Measurements from ENCODE around the gene CHRNE. TPM values are rescaled to one million over a fixed set of nuclear protein-coding genes. Genes with fewer than 3 reads are reported as not detected.

CHRNE gene
- total RNA-seq, 2 experiments from 2014 or later = 0.59 to 0.84 TPM

- H3K4me1 Mint-ChIP-seq = peaks cover 53% of the 10 kb centered on the region
- intact Hi-C loops (cut with DNase I, micrococcal nuclease) = loop anchor here (5.0 to 10.0 kb wide), 5 partner anchors 150 to 1695 kb away; partner anchors contain the start of genes ATP2A3 (in 1 of the 2), KIAA0753 (in 1 of the 2), PSMB6 (in 1 of the 2) and TXNDC17 (in 1 of the 2)
- H3K4me3 Mint-ChIP-seq = peak overlapping the region; percentile 99
These were observed 44.1 kb upstream of the CHRNE start for GRCh38 chr17:4947010-4947410.

GRCh38 chr17:4946312-4946976, 43.5 kb upstream of the CHRNE start:
- ChIA-PET POLR2A (interaction anchor here (9.2 kb wide), 1 partner anchor 21 kb away, joined by 80 read pairs; the partner anchor contains the start of gene SPAG7), CTCF (interaction anchor here (1.2 to 1.3 kb wide), 2 partner anchors 12 to 23 kb away, joined by 6 read pairs; no protein-coding TSS in a partner anchor)
- ATAC-seq = no peak
- Mint-ChIP-seq H3K4me1 (peaks cover 55% of the 10 kb centered on the region), H3K27me3 (no peaks in the 10 kb centered on the region), H3K27ac (peak overlapping the region; percentile 86), H3K4me3 (peak overlapping the region; percentile 99), H3K9me3 (ENCODE audit: low read depth) (no peaks in the 10 kb centered on the region), H3K36me3 (ENCODE audit: low read depth) (peaks cover 63% of the 10 kb centered on the region)
- DNase-seq = no peak
- intact Hi-C loops (cut with DNase I, micrococcal nuclease) = loop anchor here (5.0 to 10.0 kb wide), 5 partner anchors 149 to 1696 kb away; partner anchors contain the start of genes ATP2A3 (in 1 of the 2), KIAA0753 (in 1 of the 2), PSMB6 (in 1 of the 2) and TXNDC17 (in 1 of the 2)

More at GRCh38 chr17:4947010-4947410, 44.1 kb upstream of the CHRNE start:
- no peak for DNase-seq
- Mint-ChIP-seq H3K9me3 (ENCODE audit: low read depth) (no peaks in the 10 kb centered on the region), H3K27me3 (no peaks in the 10 kb centered on the region), H3K27ac (peak overlapping the region; percentile 86), H3K36me3 (ENCODE audit: low read depth) (peaks cover 57% of the 10 kb centered on the region)
- CTCF ChIA-PET = interaction anchor here (1.0 kb wide), 1 partner anchor 20 kb away, joined by 4 read pairs; the partner anchor contains the start of gene SPAG7
- POLR2A ChIA-PET = interaction anchor here (0.6 to 9.2 kb wide), 2 partner anchors 21 to 337 kb away, joined by 4 to 80 read pairs; partner anchors contain the start of gene SPAG7
- ATAC-seq = no peak

GRCh38 chr17:4945944-4946280, 43.0 kb upstream of the CHRNE start:
- H3K27me3 Mint-ChIP-seq = no peaks in the 10 kb centered on the region
- ATAC-seq = no peak
- peak overlapping the region; percentile 99 for H3K4me3 Mint-ChIP-seq
- H3K4me1 Mint-ChIP-seq = peaks cover 54% of the 10 kb centered on the region
- POLR2A ChIA-PET = interaction anchor here (9.2 kb wide), 1 partner anchor 22 kb away, joined by 80 read pairs; the partner anchor contains the start of gene SPAG7
- no peak for DNase-seq
- peak overlapping the region; percentile 86 for H3K27ac Mint-ChIP-seq
- CTCF ChIA-PET = interaction anchor here (1.2 to 1.3 kb wide), 2 partner anchors 12 to 24 kb away, joined by 6 read pairs; no protein-coding TSS in a partner anchor
- peaks cover 68% of the 10 kb centered on the region for H3K36me3 Mint-ChIP-seq (ENCODE audit: low read depth)
- intact Hi-C loops (cut with DNase I, micrococcal nuclease) = loop anchor here (1.0 to 10.0 kb wide), 6 partner anchors 23 to 1696 kb away; partner anchors contain the start of genes ATP2A3 (in 1 of the 2), KIAA0753 (in 1 of the 2), PSMB6 (in 1 of the 2) and TXNDC17 (in 1 of the 2)
- H3K9me3 Mint-ChIP-seq (ENCODE audit: low read depth) = no peaks in the 10 kb centered on the region

- ChIA-PET POLR2A (interaction anchor here (9.2 kb wide), 1 partner anchor 22 kb away, joined by 80 read pairs; the partner anchor contains the start of gene SPAG7), CTCF (interaction anchor here (1.2 to 1.3 kb wide), 2 partner anchors 13 to 24 kb away, joined by 6 read pairs; no protein-coding TSS in a partner anchor)
- intact Hi-C loops (cut with DNase I, micrococcal nuclease) = loop anchor here (1.0 to 10.0 kb wide), 6 partner anchors 24 to 1697 kb away; partner anchors contain the start of genes ATP2A3 (in 1 of the 2), KIAA0753 (in 1 of the 2), PSMB6 (in 1 of the 2) and TXNDC17 (in 1 of the 2)
- peak; percentile 47 for ATAC-seq
- peak overlapping the region; percentile 99 for H3K4me3 Mint-ChIP-seq
- H3K9me3 Mint-ChIP-seq (ENCODE audit: low read depth) = no peaks in the 10 kb centered on the region
- peaks cover 73% of the 10 kb centered on the region for H3K36me3 Mint-ChIP-seq (ENCODE audit: low read depth)
- DNase-seq = peak; percentile 93
- peak overlapping the region; percentile 86 for H3K27ac Mint-ChIP-seq
- H3K4me1 Mint-ChIP-seq = peaks cover 49% of the 10 kb centered on the region
- no peaks in the 10 kb centered on the region for H3K27me3 Mint-ChIP-seq
These were observed 42.5 kb upstream of the CHRNE start for GRCh38 chr17:4945176-4945943.

- intact Hi-C loops (cut with DNase I, micrococcal nuclease) = loop anchor here (1.0 to 10.0 kb wide), 11 partner anchors 25 to 1698 kb away; partner anchors contain the start of genes ANKFY1 (in 1 of the 2), ATP2A3 (in 1 of the 2), GGT6 (in 1 of the 2) and HASPIN (in 1 of the 2)
- H3K4me3 Mint-ChIP-seq = peak overlapping the region; percentile 99
- CTCF ChIA-PET = interaction anchor here (0.5 kb wide), 1 partner anchor 154 kb away, joined by 4 read pairs; no protein-coding TSS in a partner anchor
- DNase-seq (peak; percentile 63), ATAC-seq (no peak)
- peaks cover 77% of the 10 kb centered on the region for H3K36me3 Mint-ChIP-seq (ENCODE audit: low read depth)
- H3K4me1 Mint-ChIP-seq = peaks cover 47% of the 10 kb centered on the region
- H3K27me3 Mint-ChIP-seq = no peaks in the 10 kb centered on the region
- no peaks in the 10 kb centered on the region for H3K9me3 Mint-ChIP-seq (ENCODE audit: low read depth)
- POLR2A ChIA-PET = interaction anchor here (0.6 to 9.2 kb wide), 2 partner anchors 23 to 234 kb away, joined by 3 to 80 read pairs; partner anchors contain the start of genes ARRB2 and SPAG7
- H3K27ac Mint-ChIP-seq = peak overlapping the region; percentile 86
These were observed 41.8 kb upstream of the CHRNE start for GRCh38 chr17:4944554-4945175.

- peak; percentile 76 for DNase-seq
- peak overlapping the region; percentile 99 for H3K4me3 Mint-ChIP-seq
- peak; percentile 23 for ATAC-seq
- peaks cover 79% of the 10 kb centered on the region for H3K36me3 Mint-ChIP-seq (ENCODE audit: low read depth)
- ChIA-PET POLR2A (interaction anchor here (0.6 to 9.2 kb wide), 2 partner anchors 24 to 234 kb away, joined by 3 to 80 read pairs; partner anchors contain the start of genes ARRB2 and SPAG7), CTCF (interaction anchor here (0.5 to 0.7 kb wide), 2 partner anchors 154 to 588 kb away, joined by 3 to 4 read pairs; no protein-coding TSS in a partner anchor)
- H3K27ac Mint-ChIP-seq = peak overlapping the region; percentile 86
- peaks cover 47% of the 10 kb centered on the region for H3K4me1 Mint-ChIP-seq
- no peaks in the 10 kb centered on the region for H3K9me3 Mint-ChIP-seq (ENCODE audit: low read depth)
- intact Hi-C loops (cut with DNase I, micrococcal nuclease) = loop anchor here (5.0 to 10.0 kb wide), 7 partner anchors 37 to 1222 kb away; partner anchors contain the start of genes ANKFY1 (in 1 of the 2), ATP2A3 (in 1 of the 2), GGT6 (in 1 of the 2) and HASPIN (in 1 of the 2)
- no peaks in the 10 kb centered on the region for H3K27me3 Mint-ChIP-seq
These were observed 41.3 kb upstream of the CHRNE start for GRCh38 chr17:4944163-4944553.

GRCh38 chr17:4942760-4943508, 40.0 kb upstream of the CHRNE start:
- peaks cover 87% of the 10 kb centered on the region for H3K36me3 Mint-ChIP-seq (ENCODE audit: low read depth)
- intact Hi-C loops (cut with DNase I, micrococcal nuclease) = loop anchor here (5.0 to 10.0 kb wide), 7 partner anchors 36 to 1221 kb away; partner anchors contain the start of genes ANKFY1 (in 1 of the 2), ATP2A3 (in 1 of the 2), GGT6 (in 1 of the 2) and HASPIN (in 1 of the 2)
- no peaks in the 10 kb centered on the region for H3K9me3 Mint-ChIP-seq (ENCODE audit: low read depth)
- ChIA-PET CTCF (interaction anchor here (0.8 kb wide), 1 partner anchor 34 kb away, joined by 3 read pairs; no protein-coding TSS in a partner anchor), POLR2A (interaction anchor here (9.2 kb wide), 1 partner anchor 25 kb away, joined by 80 read pairs; the partner anchor contains the start of gene SPAG7)
- no peaks in the 10 kb centered on the region for H3K27me3 Mint-ChIP-seq
- peak overlapping the region; percentile 97 for H3K27ac Mint-ChIP-seq
- H3K4me1 Mint-ChIP-seq = peaks cover 58% of the 10 kb centered on the region
- DNase-seq (no peak), ATAC-seq (no peak)
- H3K4me3 Mint-ChIP-seq = peak overlapping the region; percentile 99

GRCh38 chr17:4941319-4941610, 38.4 kb upstream of the CHRNE start:
- peaks cover 80% of the 10 kb centered on the region for H3K36me3 Mint-ChIP-seq (ENCODE audit: low read depth)
- no peaks in the 10 kb centered on the region for H3K27me3 Mint-ChIP-seq
- peak overlapping the region; percentile 97 for H3K27ac Mint-ChIP-seq
- DNase-seq = no peak
- H3K4me3 Mint-ChIP-seq = peak overlapping the region; percentile 99
- ATAC-seq = no peak
- ChIA-PET CTCF (interaction anchor here (0.8 to 3.0 kb wide), 2 partner anchors 26 to 72 kb away, joined by 4 to 13 read pairs; partner anchors contain the start of gene SPAG7), POLR2A (no interaction called here)
- intact Hi-C loops (cut with DNase I, micrococcal nuclease) = loop anchor here (2.0 to 10.0 kb wide), 11 partner anchors 26 to 1219 kb away; partner anchors contain the start of genes ANKFY1 (in 1 of the 2), ATP2A3 (in 1 of the 2), CYB5D2 (in 1 of the 2) and GGT6 (in 1 of the 2)
- no peaks in the 10 kb centered on the region for H3K9me3 Mint-ChIP-seq (ENCODE audit: low read depth)
- peaks cover 61% of the 10 kb centered on the region for H3K4me1 Mint-ChIP-seq
